GM21447 (cell line): ENCODE measurements around the gene HSPB7.
"Not testable (repeated sequence)": the region's sequence is repeated elsewhere in the genome, so short reads cannot be mapped to it uniquely, and the experiment has no call there.

ENCODE experiments used
- ATAC-seq: cut with Tn5 transposase; IDR thresholded peaks from one replicate; pipeline ENCODE4 v1.9.1; 2021; ENCODE audit not compliant: unreplicated experiment

Gene HSPB7

DNA sequence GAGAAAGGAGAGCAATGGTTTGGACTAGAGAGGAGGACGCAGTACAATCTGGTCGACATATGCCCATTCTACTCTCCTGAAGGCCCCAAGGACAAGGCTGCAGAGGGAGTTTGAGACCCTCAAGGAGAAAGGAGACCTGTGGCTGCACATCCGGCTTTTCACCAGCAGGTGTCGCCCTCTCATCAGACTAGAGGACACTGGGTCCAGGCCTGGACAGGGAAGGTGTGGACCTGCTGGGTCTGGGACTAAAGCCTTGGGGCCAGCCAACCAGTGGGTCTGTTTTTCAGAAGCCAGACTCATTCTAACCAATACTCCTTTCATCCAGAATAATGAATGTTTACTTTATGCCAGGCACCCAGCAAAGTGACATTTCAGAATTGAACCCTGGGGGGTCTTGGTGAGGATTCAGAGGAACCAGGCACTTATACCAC lies 8.8 kb downstream of the HSPB7 start:
- no peak for ATAC-seq

DNA sequence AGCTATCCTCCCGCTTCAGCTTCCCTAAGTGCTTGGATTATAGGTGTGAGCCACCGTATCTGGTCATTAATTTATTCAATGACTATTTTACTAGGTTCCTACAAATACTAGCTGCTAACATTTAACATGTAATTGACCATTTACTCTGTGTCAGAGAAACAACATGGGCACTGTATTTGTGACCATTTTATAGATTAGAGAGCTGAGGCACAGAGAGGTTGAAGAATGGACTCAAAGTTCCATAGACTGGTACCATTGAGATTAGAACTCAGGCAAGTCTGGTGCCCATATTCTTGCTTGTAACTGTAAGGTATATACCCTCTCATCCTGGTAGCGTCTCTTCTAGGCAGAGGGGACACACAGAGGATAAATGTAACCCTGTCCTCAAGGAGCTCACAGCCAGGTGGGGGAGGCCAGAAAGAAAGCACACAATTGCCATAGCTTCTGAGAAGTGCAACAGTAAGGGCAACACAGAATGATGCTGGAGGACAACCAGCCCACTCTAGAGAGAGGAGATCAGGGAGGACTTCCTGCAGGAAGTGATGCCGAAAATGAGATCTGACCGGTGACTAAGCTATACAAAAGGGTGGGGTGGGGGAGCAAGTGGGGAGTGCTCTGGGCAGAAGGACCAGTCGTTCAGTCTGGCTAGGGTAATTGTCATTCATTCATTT lies 10.0 kb downstream of the HSPB7 start:
- no peak for ATAC-seq

DNA sequence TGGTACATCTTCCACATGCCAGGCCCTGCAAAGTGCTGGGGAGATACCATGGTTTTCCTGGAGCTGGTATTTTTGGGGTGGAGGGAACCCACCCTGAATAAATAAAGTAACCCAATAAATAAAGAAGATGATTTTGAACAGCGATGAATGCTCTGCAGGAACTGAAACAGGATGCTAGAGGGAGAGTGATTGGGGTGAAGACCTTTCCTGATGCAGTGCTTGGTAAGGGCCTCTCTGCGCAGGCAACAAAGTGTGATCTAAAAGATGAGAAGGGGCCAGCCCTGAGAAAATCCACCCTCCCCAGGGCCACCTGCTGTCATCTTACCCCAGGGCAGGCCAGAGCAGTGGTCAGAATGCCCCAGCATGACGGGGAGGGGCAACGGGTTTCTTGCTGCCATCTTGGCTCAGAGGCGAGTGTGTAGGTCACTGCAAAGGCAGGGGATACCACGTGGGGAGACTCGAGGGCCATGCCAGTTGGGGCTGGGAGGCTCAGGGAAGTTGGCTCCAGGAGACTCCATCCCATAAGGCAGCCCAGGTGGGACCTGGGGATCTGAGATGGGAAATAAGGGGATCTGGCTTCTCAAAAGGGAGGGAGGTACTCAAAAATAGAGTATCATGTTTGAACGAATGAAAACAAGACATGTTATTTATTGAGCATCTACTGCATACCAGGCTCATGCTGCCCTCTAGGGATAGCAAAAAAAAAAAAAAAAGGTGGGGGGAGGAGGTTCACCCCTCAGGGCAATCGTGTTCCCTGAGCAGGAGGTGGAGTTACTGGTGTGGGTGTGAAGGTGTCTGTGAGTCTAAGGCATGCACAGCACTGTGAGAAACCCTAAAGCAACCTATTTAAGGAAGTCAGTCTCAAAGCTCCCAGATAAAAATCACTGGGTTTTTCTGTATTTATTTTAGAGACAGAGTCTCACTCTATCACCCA lies 11.0 kb downstream of the HSPB7 start:
- no peak for ATAC-seq

DNA sequence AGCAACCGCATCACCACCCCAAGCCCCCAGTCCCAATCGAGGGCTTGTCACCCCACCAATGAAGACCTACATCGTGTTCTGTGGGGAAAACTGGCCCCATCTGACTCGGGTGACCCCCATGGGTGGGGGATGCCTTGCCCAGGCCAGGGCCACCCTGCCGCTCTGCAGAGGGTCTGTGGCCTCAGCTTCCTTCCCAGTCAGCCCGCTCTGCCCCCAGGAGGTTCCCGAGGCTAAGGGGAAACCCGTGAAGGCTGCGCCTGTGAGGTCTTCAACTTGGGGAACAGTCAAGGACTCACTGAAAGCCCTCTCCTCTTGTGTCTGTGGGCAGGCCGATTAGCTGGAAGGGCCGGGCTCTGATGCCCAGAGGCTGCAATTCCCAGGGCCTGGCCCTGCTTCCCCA lies 11.8 kb downstream of the HSPB7 start:
- ATAC-seq, result no peak

DNA sequence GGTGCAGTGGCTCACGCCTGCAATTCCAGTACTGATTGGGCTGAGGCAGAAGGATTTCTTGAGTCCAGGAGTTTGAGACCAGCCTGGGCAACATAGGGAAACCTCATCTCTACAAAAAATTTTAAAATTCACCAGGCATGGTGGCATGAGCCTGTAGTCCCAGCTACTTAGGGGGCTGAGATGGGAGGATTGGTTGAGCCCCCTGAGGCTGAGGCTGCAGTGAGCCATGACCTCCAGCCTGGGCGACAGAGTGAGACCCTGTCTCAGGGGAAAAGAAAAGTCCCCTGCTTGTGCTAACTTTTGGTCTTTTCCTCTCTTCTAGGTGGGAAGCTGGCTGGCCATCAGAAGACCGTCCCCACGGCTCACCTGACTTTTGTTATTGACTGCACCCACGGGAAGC lies 12.2 kb downstream of the HSPB7 start:
- no peak for ATAC-seq

DNA sequence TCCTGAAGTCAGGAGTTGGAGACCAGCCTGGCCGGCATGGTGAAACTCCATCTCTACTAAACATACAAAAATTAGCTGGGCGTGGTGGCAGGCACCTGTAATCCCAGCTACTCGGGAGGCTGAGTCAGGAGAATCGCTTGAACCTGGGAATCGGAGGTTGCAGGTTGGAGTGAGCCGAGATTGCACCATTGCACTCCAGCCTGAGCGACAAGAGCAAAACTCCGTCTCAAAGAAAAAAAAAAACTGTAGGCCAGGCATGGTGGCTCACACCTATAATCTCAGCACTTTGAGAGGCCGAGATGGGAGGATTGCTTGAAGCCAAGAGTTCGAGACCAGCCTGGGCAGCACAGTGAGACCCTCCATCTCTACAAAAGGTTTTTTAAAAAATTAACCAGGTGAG lies 16.6 kb downstream of the HSPB7 start:
- ATAC-seq, result not testable (repeated sequence)

DNA sequence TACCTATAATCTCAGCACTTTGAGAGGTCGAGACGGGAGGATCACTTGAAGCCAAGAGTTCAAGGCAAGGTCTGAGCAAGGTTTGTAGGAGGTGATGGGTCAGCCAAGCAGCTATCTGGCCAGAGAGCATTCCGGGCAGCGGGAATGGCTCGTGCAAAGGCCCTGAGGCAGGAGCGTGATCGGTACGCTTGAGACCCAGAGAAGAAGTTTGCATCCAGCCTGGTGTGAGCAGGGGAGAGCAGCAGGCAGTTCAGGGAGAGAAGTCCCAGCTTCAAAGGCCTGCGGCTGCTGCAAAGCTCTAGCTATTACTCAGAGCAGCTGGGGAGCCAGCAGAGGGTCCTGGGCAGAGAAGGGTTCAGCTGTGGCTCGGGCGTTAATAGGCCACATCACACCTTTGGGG lies 18.9 kb downstream of the HSPB7 start:
- ATAC-seq, result no peak

DNA sequence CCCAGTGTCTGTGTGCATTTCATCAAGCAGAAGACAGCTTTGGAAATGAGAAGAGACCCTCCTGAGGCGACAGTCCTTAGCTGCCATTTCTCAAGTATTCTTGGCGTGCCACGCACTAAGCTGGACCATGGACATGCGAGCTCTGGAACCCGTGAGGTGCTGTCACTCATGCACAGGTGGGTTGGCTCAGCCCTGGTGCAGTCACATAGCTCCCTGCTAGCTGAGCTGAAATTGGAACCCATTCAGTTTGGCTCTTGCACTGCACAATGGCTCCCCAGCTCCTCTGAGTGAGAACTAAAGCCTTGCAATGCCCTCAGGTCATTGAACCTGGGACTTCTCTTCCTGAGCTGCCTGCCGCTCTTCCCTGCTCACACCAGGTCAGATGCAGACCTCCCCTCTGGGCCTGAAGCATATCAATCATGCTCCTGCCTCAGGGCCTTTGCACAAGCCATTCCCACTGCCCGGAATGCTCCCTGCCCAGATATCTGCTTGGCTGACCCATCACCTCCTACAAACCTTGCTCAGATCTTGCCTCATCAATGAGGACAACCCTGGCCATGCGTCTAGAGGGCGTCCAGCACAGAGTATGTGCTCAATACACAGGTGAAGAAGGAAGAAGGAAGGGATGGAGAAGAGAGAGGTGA lies 20.1 kb downstream of the HSPB7 start:
- no peak for ATAC-seq

DNA sequence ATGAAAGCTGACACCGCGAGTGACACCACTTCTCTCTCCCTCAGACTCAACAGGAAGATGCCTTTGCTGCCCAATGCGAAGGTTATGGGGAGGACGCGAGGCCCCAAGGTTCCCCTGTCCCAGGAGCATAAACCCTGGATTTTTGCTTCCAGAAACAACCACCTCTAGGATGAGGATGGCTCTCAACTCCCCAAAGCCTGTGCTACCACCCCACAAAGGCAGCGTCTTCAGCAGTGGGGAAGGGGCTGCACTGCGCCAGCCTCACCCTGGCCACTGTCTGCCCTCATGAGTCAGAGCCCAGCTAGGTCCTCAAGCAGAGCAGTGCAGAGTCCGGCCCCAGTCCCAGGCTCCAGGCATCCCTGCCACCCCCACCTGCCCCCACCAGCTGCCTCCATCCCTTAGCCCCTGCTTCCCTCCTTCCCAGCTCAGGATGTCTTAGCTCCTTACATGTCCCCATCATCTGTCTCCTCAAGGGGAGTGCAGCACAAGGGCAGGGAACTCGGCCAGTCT lies 20.7 kb downstream of the HSPB7 start:
- no peak for ATAC-seq

DNA sequence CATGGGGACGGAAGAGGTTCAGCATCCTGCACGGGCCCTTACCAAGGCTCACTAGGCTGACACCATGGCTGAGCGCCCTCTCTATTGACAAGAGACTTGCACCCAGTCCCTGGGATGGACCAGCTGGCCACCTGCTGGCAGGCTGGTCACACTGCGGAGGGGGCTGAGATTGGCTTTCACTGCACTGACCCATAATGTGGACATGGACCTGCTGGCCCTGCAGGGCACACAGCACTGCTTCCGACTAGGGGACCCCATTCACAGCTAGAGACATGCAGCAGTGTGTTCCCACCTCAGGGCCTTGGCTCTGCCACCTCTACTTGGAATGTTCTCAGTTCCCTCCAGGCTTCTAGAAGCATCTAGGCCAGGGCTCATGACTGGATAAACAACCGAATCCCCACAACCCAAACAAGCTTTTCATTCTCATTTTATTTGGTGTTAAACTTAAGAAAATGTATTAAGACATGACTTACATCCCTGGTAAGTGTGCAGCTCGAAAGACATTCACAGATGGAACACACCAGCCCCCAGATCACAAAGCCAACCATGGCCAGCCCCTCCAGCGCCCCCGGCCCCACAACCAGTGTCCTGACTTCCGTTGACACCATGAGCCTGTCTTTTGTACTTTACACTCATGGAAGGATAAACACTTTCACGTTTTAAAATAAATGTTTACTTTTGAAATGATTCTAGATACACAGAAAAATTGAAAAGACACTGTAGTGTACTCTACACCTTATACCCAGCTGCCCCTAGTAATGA lies 23.1 kb downstream of the HSPB7 start:
- ATAC-seq, result no peak

DNA sequence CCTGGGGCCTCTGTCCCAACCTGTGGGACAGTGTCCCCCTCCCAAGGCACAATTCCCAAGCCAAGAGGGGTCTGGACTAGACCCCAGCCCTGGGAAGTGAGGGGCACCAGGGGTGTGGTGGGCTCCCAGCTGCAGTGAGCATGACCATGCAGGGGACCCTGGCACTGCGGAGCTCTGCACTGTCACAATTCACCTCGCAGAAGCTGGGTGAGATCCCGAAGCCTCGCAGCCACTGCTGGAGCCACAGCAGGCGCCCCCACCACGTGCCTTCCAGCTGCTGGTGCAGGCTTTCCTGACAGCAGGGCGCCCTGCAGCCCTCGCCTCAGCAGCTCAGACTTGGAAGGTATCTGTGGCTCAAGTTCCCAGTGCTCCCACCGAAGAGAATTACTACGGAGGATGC lies 23.8 kb downstream of the HSPB7 start:
- ATAC-seq, result no peak

DNA sequence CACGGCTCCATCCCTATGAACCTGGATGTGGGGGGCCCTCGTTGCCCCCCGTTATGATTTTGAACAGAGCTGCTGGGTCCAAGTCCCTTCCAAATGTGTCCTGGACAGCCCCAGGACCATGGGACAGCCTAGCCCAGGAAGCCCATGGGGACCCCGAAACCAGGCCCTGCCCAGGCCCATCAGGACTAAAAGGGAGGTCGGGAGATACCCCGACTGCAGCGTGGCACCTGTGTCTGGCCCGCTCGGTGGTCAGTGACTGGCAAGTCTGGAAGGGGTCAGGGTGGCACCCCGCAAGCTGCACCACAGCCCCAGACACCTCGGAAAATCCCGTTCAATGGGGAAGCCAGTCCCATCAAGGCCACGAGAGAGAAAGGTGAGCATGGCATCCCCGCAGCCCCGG lies 24.2 kb downstream of the HSPB7 start:
- no peak for ATAC-seq

DNA sequence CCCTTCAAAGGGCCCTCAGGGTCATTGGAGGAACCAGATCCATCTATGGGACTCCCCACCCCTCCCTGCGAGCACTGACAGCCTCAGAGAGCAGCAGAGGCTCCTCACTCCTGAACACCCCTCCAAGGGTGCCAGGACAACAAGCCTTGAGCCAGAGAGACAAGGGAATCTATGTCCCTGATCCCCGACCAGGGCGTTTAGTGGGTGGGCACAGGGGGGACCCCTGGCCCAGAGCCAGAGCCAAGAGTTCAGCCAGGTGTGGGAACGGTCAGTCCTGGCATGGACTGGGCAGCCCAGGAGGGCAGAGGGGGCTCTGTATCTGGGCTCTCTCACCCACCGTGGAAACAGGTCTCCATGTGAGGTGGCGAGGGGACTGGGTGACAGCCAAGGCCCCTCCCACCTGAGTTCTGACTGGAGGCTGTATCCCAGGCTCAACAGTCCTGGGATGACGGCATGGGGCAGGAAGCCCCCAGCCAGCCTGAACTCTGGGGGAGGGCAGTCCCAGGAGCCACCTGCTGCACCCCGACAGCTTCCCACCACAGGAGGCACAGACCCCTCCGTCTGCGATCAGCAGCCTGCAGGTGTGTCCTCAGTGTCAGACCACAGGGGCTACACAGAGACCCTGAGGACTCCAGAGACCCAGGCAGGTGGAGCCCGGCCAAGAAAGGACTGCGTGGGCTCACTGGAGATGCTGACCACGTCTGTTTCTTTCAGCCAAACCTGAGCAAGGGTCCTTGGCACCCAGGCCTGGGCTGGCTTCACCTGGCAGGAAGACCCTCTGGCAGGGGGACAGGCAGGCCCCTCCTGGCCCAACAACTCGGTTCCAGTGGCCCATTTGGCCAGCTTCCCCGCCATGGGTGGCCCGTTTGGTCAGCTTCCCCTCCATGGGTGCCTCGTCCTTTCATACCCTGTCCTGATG lies 25.0 kb downstream of the HSPB7 start:
- ATAC-seq, result no peak

DNA sequence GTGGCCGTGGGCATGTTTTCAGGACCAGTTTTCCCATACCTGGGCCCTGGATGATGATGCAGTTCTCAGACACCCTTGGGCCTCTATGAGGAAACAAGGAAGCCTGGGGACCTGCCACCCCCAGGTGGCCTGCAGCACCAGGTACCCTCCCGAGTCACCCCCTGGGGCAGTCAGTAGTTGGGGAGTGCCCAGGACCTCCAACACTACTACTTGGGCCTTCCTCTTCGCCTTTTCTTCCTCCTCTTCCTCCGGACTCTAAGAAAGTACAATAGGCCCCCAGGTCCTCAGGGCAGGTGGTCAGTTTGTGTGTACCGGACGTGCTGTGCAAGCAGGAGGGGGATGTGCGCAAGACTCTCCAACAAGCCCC lies 25.7 kb downstream of the HSPB7 start:
- no peak for ATAC-seq

DNA sequence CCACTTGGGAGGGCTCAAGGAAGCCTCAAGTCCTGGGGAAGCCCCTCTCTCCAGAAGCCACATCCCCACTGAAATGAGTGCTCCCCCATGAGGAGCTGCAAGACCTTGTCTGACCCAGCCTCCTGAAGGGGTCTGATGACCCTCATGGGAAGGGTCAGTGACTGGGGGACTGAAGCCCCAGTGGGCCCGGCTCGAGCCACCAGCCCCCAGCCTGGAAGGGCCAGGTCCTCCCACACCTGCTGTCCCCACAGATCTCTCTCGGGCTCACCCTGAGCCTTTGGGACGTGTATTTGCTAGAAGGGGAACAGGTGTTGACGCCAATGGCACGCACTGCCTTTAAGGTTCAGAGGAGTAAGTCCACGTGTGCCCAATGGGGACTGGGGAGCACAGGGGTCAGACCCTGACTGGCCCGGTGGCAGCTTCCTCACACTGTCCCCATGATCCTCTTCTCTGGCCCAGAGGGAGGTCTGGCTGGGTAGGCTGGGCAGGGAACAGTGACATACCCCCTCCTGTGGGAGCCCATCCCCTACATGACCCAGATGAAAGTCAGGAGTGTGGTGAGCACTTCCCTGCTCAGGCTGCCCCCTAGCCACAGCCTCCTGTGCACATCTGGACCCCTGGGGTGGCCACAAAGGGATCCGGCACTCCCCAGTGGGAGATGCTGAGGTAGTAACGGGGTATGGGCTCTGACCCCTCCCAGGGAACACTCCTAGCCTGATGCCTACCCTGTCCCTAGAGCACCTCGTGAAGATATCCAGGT lies 26.2 kb downstream of the HSPB7 start:
- no peak for ATAC-seq

DNA sequence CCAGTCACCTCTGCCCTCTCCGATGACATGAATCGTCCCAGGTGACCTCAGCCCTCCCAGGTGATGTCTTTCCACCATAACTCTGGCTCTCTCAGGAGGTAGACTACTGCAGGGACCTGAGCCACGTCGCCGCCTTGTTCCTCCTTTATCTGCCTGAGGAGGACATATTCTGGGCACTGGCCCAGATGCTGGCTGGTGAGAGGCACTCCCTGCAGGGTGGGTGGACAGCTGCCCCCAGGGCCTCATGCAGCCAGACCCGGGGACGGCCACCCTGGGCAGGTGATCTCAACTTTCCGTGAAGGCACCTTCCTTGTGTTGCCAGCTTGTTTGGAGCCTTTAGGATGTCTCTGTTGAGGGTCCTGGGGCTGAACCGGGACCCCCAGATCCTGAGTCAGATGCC lies 28.1 kb downstream of the HSPB7 start:
- no peak for ATAC-seq

DNA sequence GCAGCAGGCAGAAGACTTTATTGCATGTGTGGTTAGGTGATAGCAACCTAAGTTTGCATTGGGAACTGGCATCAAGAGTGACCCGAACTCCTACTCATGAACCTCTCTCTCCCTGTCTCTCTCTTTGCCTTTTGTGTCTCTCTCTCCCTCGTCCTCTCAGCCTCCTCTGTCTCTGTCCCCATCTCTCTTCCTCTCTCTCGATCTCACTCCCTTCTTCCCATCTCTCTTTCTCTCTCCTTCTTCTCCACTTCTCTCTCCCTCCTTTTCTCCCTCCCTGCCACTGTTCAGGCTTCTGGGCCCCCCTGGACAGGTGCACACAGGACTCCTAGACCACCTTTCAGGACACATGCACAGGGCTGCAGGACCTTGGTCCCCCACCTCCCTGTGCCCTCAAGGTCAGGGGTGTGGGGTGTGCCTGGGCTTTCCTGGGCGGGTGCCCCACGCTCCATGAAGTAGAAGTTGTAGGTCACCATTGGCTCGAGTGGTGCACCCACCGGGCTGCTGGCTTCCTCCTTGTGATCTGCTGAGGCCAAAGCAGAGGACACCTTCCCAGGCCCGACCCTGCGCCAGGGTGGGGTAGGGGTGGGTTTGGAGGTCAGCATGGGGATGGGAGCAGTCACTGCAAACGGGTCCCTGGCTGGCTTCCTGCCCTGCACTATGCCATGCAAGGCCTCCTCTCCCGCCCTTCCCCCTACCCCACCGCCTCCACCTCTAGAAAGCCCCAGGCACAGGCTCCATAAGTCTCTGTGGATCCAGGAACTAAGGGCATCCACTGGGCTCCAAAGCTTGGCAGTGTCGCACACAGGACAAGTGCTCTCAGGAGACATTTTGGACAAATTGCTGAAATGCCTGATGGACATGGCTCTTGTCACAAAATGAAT lies 28.7 kb downstream of the HSPB7 start:
- no peak for ATAC-seq

DNA sequence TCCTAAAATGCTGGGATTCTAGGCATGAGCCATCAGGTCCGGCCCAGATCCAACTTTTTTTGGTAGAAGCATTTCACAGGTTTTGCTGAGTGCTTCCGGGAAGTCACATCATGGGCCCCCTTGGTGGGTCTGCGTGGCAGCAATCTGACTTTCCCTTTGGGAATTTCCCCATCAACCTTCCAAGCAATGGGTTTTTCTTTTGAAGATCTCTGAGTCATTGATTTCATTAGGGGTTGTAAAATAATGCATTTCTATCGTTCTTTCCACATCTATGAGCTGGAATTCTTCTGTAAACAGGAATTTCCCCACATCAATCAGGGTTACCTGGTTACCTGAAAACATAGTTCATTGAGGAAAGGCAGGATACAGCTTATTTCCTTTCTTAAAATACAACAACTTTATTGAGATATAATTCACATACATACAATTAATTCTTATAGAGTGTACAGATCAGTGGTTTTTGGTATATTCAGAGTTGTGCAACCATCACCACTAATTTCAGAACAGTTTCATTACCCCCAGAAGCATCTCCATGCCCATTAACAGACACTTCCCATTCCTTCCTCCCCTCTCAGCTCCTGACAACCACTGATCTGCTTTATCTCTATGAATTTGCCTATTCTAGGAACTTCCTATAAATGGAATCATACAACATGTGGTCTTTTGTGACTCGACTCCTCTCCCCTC lies 32.1 kb downstream of the HSPB7 start:
- no peak for ATAC-seq
